ENCODE measurements around the gene PI4K2A. TPM values are rescaled to one million over a fixed set of nuclear protein-coding genes. Genes with fewer than 3 reads are reported as not detected.

Gene PI4K2A
- polyA plus RNA-seq, 1 donor (not counting 4 experiments of a cell fraction or from before 2014, with no cell fraction given) = 51.3 TPM

DNA sequence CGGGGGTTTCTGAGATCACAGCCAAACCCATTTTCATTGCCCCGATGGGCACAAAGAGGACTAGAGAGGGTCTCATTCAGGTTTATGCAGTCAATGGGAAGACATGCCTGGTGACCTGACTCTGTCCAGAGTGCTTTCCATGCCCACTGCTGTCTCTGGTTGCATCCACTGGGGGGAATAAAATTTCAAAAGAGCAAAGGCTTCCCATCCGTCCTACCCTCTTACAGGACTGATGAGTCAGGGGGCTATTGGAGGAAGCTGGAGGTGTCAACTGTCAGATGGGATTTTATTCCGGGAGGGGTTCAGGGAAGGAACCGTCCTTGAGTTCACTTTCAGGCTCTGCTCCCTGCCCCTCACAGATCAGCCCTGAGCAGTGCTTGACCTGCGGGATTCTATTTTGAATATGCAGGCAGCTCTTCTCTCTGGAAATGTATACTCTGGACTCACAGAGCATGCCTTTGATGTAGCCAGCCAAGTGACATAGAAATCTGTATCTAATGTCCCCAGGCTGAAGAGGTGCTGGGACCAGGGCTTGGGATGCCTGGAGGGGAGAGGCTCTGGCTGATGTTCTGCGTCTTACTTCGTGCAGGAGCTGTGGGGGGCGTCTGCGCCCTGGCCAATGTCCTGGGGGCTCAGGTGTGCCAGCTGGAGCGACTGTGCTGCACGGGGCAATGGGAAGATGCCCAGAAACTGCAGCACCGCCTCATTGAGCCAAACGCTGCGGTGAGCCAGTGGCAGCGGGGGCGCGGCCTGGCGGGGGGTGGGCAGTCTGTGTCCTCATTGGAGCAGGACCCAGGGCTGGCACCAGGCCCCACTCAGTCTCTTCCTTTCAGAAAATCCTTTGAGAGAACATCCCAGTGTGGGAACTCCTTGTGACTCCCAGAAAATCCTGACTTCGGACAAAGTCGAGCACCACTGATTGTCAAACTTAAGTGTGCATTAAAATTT is 38.9 kb upstream of the PI4K2A start:
- TF ChIP-seq CTCF (optimal IDR thresholded peaks at IDR 0.05 in 1 of 3, IDR thresholded peaks at IDR 0.05 in 1 of 3, conservative IDR thresholded peaks at IDR 0.05 in 1 of 3; ENCODE audit: extremely low read depth in 1 of 3, insufficient read depth in 2 of 3, low read length in 3 of 3) = no peak
- H4K20me1 ChIP-seq (ENCODE audit: control insufficient read depth, extremely low read depth, insufficient read depth, low read length) = no peaks in the 10 kb centered on the region
- H3K9me3 ChIP-seq (ENCODE audit: control insufficient read depth, low read depth, low read length) = no peaks in the 10 kb centered on the region
- no peak overlapping the region for H2AFZ ChIP-seq (ENCODE audit: control insufficient read depth, low read length)
- DNase-seq (ENCODE audit: low read depth, low spot score) (no peak), FAIRE-seq (no peak)
- no peak overlapping the region for H3K4me2 ChIP-seq (ENCODE audit: control insufficient read depth, extremely low read depth, insufficient read depth, low read depth, low read length)
- peaks cover 8% of the 10 kb centered on the region for H3K4me1 ChIP-seq (ENCODE audit: control insufficient read depth, extremely low read depth, insufficient read depth, low read length)
- no peaks in the 10 kb centered on the region for H3K36me3 ChIP-seq (ENCODE audit: control insufficient read depth in 2 of 2, extremely low read depth in 1 of 2, insufficient read depth in 2 of 2, low read length in 2 of 2)
- no peaks in the 10 kb centered on the region for H3K27me3 ChIP-seq (ENCODE audit: control insufficient read depth, extremely low read depth, insufficient read depth, low read length)
- no peak overlapping the region for H3K27ac ChIP-seq (ENCODE audit: control insufficient read depth, insufficient read depth, low read length)
- H3K79me2 ChIP-seq (ENCODE audit: control insufficient read depth, insufficient read depth, low read length) = no peaks in the 10 kb centered on the region
- dilution Hi-C loops (cut with MboI; ENCODE audit: extremely low pct_ligation_motif_present, low sequenced_read_pairs) = no loop called here
- no peak overlapping the region for H3K9ac ChIP-seq (ENCODE audit: control insufficient read depth, extremely low read depth, insufficient read depth, low read length)
- H3K4me3 ChIP-seq (ENCODE audit: control insufficient read depth in 2 of 3, extremely low read depth in 1 of 3, insufficient read depth in 2 of 3, low read depth in 1 of 3, low read length in 3 of 3) = no peak overlapping the region
- H3K9me1 ChIP-seq (ENCODE audit: control insufficient read depth, extremely low read depth, insufficient read depth, low read length) = no peaks in the 10 kb centered on the region

DNA sequence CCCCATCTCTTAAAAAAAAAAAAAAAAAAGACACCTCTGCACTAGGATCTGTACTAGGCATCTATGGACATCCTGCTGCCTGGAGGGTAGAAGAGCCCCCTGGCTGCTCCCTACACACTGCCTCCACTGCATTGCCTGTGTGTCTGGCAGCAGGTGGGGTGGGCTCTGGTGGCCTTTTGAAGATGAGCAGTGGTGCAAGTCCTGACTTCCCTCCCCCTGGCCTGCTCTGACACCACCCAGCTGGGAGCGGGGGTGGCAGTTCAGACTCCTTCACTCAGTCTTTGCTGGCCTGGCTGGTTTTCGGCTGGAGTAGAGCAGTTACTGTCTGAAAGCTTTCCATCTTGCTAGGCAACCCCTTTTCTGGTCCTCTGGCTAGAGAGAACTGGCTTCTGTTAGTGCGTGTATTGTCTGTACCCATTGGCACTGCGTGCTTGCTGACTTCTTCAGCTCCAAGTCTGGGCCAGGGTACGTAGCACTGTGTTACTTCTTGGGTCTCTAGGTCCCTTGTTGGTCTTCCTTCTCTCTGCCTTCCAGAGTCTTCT is 33.3 kb upstream of the PI4K2A start:
- Histone ChIP-seq H3K27me3 (ENCODE audit: control insufficient read depth, extremely low read depth, insufficient read depth, low read length) (no peaks in the 10 kb centered on the region), H3K27ac (ENCODE audit: control insufficient read depth, insufficient read depth, low read length) (no peak overlapping the region), H3K9me3 (ENCODE audit: control insufficient read depth, low read depth, low read length) (no peaks in the 10 kb centered on the region), H3K79me2 (ENCODE audit: control insufficient read depth, insufficient read depth, low read length) (no peaks in the 10 kb centered on the region), H3K4me2 (ENCODE audit: control insufficient read depth, extremely low read depth, insufficient read depth, low read depth, low read length) (no peak overlapping the region), H3K9me1 (ENCODE audit: control insufficient read depth, extremely low read depth, insufficient read depth, low read length) (no peaks in the 10 kb centered on the region), H2AFZ (ENCODE audit: control insufficient read depth, low read length) (no peak overlapping the region), H3K4me3 (ENCODE audit: control insufficient read depth in 2 of 3, extremely low read depth in 1 of 3, insufficient read depth in 2 of 3, low read depth in 1 of 3, low read length in 3 of 3) (no peak overlapping the region), H3K36me3 (ENCODE audit: control insufficient read depth in 2 of 2, extremely low read depth in 1 of 2, insufficient read depth in 2 of 2, low read length in 2 of 2) (no peaks in the 10 kb centered on the region), H3K9ac (ENCODE audit: control insufficient read depth, extremely low read depth, insufficient read depth, low read length) (no peak overlapping the region), H4K20me1 (ENCODE audit: control insufficient read depth, extremely low read depth, insufficient read depth, low read length) (no peaks in the 10 kb centered on the region), H3K4me1 (ENCODE audit: control insufficient read depth, extremely low read depth, insufficient read depth, low read length) (peaks cover 16% of the 10 kb centered on the region)
- no peak for DNase-seq (ENCODE audit: low read depth, low spot score)
- no peak for FAIRE-seq
- dilution Hi-C loops (cut with MboI; ENCODE audit: extremely low pct_ligation_motif_present, low sequenced_read_pairs) = no loop called here
- no peak for TF ChIP-seq EZH2 (IDR thresholded peaks at IDR 0.05; ENCODE audit: low read length)
- TF ChIP-seq CTCF (optimal IDR thresholded peaks at IDR 0.05 in 1 of 3, IDR thresholded peaks at IDR 0.05 in 1 of 3, conservative IDR thresholded peaks at IDR 0.05 in 1 of 3; ENCODE audit: extremely low read depth in 1 of 3, insufficient read depth in 2 of 3, low read length in 3 of 3) = no peak

Measured in keratinocyte (primary cell).